ENCODE data around the gene UBL3. TPM values are rescaled to one million over a fixed set of nuclear protein-coding genes. Genes with fewer than 3 reads are reported as not detected.

The UBL3 gene
- total RNA-seq, 4 donors from 2014 or later = 52.9 to 78.2 (median 58.9) TPM

- no peak for TF ChIP-seq POLR2A (IDR thresholded peaks at IDR 0.05)
- TF ChIP-seq, protein P1, sequence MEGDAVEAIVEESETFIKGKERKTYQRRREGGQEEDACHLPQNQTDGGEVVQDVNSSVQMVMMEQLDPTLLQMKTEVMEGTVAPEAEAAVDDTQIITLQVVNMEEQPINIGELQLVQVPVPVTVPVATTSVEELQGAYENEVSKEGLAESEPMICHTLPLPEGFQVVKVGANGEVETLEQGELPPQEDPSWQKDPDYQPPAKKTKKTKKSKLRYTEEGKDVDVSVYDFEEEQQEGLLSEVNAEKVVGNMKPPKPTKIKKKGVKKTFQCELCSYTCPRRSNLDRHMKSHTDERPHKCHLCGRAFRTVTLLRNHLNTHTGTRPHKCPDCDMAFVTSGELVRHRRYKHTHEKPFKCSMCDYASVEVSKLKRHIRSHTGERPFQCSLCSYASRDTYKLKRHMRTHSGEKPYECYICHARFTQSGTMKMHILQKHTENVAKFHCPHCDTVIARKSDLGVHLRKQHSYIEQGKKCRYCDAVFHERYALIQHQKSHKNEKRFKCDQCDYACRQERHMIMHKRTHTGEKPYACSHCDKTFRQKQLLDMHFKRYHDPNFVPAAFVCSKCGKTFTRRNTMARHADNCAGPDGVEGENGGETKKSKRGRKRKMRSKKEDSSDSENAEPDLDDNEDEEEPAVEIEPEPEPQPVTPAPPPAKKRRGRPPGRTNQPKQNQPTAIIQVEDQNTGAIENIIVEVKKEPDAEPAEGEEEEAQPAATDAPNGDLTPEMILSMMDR (IDR thresholded peaks at IDR 0.05) = no peak
- no peak for DNase-seq (ENCODE audit: low spot score in 2 of 2)
- 45 to 49% methylated on average over 6 of the region's 6 CpGs for WGBS, 2 donors
Observed at GRCh38 chr13:29746148-29746677, 104.2 kb downstream of the UBL3 start.

GRCh38 chr13:29745704-29746103 is 104.7 kb downstream of the UBL3 start:
- no peak overlapping the region for H3K4me3 ChIP-seq (ENCODE audit: low read depth, poor library complexity, severe bottlenecking)
- intact Hi-C loops (cut with DNase I; ENCODE audit: low total_unique reads) = no loop called here
- TF ChIP-seq, protein P1 (IDR thresholded peaks at IDR 0.05) = no peak
- no peak for TF ChIP-seq POLR2A (IDR thresholded peaks at IDR 0.05)
- DNase-seq (ENCODE audit: low spot score in 2 of 2) = no peak
- WGBS, 2 donors = 75 to 78% methylated on average over 6 of the region's 6 CpGs

More at GRCh38 chr13:29746148-29746677, 104.2 kb downstream of the UBL3 start:
- intact Hi-C loops (cut with DNase I; ENCODE audit: low total_unique reads) = no loop called here
- H3K4me3 ChIP-seq (ENCODE audit: low read depth, poor library complexity, severe bottlenecking) = no peak overlapping the region

DNA sequence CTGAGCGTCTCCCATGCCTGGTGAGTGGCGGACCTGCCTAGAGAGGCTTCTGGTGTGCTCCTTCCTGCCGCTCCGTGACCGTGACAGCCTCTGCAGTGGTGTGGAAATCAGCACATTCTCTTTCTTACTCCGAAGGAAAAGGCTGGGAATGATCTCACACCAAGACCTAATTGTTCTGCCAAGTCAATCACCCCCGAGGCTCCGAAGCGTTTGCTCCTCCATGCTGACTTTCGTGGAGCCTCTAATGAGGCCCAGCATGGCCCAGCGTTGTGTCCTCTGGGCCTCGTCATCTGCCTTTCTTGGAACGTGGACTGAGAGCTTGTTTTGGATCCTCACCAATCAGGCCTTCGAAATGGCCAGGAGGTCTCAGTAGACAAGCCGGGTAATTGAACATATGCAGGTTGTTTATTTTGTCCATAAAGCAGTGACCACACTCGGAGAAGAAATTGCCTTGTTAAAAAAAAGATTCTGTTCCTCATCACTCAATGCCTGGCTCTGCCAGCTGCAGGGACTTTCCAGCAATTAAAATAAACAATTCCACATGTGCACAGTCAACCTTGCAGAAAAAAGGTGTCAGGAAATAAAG is 107.1 kb downstream of the UBL3 start:
- no peak overlapping the region for H3K4me3 ChIP-seq (ENCODE audit: low read depth, poor library complexity, severe bottlenecking)
- peak; percentile 69 to 88 for DNase-seq (ENCODE audit: low spot score in 2 of 2)
- no peak for TF ChIP-seq POLR2A (IDR thresholded peaks at IDR 0.05)
- TF ChIP-seq, protein P1 (IDR thresholded peaks at IDR 0.05) = no peak
- 23% methylated on average over 16 of the region's 16 CpGs for WGBS, 2 donors
- intact Hi-C loops (cut with DNase I; ENCODE audit: low total_unique reads) = no loop called here

DNA sequence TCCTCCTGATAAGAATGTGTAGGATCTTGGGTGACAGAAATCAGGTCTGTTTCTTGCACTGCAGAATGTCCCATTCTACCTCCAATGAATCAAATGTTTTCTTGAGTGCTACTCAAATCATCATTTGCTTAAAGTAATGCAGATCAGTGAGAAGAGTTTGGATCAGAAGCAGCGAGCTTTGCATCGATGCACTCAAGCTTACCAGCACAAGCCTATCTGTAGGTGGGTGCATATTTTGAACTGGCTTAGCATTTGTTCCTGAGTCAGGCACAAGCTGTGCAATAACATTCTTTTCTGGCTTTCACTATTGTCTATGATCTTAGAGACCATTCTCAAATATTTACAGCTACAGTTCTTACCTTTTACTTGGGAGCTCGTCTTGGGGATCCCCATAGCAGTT is 109.5 kb downstream of the UBL3 start:
- no peak for TF ChIP-seq POLR2A (IDR thresholded peaks at IDR 0.05)
- TF ChIP-seq, protein P1 (IDR thresholded peaks at IDR 0.05) = no peak
- WGBS, 2 donors = 95 to 97% methylated on average over 3 of the region's 3 CpGs
- DNase-seq (ENCODE audit: low spot score in 2 of 2) = no peak
- H3K4me3 ChIP-seq (ENCODE audit: low read depth, poor library complexity, severe bottlenecking) = no peak overlapping the region
- intact Hi-C loops (cut with DNase I; ENCODE audit: low total_unique reads) = no loop called here

DNA sequence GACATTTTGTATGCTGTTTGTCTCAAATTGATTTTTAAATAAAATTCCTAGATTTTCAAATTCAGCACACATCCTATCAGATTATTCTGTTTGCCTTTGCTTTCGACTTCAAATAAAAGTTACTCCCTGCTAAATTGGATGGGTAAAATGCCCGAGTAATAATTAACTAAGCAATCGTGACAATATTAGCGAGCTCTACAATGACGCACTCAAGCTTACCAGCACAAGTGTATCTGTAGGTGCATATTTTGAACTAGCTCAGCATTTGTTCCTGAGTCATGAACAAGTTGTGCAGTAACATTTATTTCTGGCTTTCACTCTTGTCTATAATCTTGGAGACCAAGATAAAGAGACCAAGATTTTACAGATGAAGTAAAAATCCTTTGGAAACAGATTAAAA is 113.4 kb downstream of the UBL3 start:
- TF ChIP-seq POLR2A (IDR thresholded peaks at IDR 0.05) = no peak
- WGBS, 2 donors = 93 to 96% methylated on average over 5 of the region's 5 CpGs
- H3K4me3 ChIP-seq (ENCODE audit: low read depth, poor library complexity, severe bottlenecking) = no peak overlapping the region
- intact Hi-C loops (cut with DNase I; ENCODE audit: low total_unique reads) = no loop called here
- DNase-seq (ENCODE audit: low spot score in 2 of 2) = no peak

- WGBS, 2 donors = 40 to 59% methylated on average over 5 of the region's 5 CpGs
- DNase-seq (ENCODE audit: low spot score in 2 of 2) = peak in 1 of 2 donors; percentile 55
- TF ChIP-seq, protein P1 (IDR thresholded peaks at IDR 0.05) = no peak
- no peak for TF ChIP-seq POLR2A (IDR thresholded peaks at IDR 0.05)
- intact Hi-C loops (cut with DNase I; ENCODE audit: low total_unique reads) = no loop called here
- no peak overlapping the region for H3K4me3 ChIP-seq (ENCODE audit: low read depth, poor library complexity, severe bottlenecking)
Observed at GRCh38 chr13:29733147-29733611, 117.2 kb downstream of the UBL3 start.
